Occipital lobe (tissue), 3 donors: ENCODE measurements around the gene SLC7A4. TPM values are rescaled to one million over a fixed set of nuclear protein-coding genes. Genes with fewer than 3 reads are reported as not detected.

Source experiments
- DNase-seq: peaks from one replicate; lab custom pipeline; 2025; lab: John Stamatoyannopoulos, UW
- small RNA-seq: library from RNA; depleted of rRNA; stranded (forward); fragments of <200 nt; gene quantifications from one replicate; pipeline ENCODE3, GENCODE V24; 2014
- total RNA-seq: library from RNA; depleted of rRNA; stranded (reverse); fragments of >200 nt; gene quantifications from one replicate; pipeline ENCODE4 v1.2.3, GENCODE V29; 2014

SLC7A4 gene
- total RNA-seq, 1 donor from 2014 or later = 1.4 TPM

GRCh38 chr22:20989323-20990138 lies 42.8 kb downstream of the SLC7A4 start:
- no peak for DNase-seq

- no peak for DNase-seq
Measured at GRCh38 chr22:20988573-20989322, 43.6 kb downstream of the SLC7A4 start.

- DNase-seq = no peak
Measured at GRCh38 chr22:20987375-20987774, 45.0 kb downstream of the SLC7A4 start.

- DNase-seq = no peak
Measured at GRCh38 chr22:20986365-20986764, 46.0 kb downstream of the SLC7A4 start.

GRCh38 chr22:20985720-20986119 lies 46.6 kb downstream of the SLC7A4 start:
- no peak for DNase-seq

- DNase-seq = no peak
Measured at GRCh38 chr22:20983081-20983771, 49.1 kb downstream of the SLC7A4 start.

- DNase-seq = no peak
Measured at GRCh38 chr22:20982563-20982882, 49.8 kb downstream of the SLC7A4 start.

GRCh38 chr22:20981787-20982562 lies 50.4 kb downstream of the SLC7A4 start, which contains the start of gene LZTR1:
TSS of gene LZTR1 (plus strand) at chr22:20982297. CDS start at chr22:20982372, 75 bp downstream.
- peak; percentile 80 for DNase-seq

- no peak for DNase-seq
Measured at GRCh38 chr22:20980938-20981722, 51.2 kb downstream of the SLC7A4 start.

- DNase-seq = no peak
Measured at GRCh38 chr22:20980523-20980922, 51.8 kb downstream of the SLC7A4 start.

GRCh38 chr22:20979940-20980453 lies 52.4 kb downstream of the SLC7A4 start:
- DNase-seq = no peak

- no peak for DNase-seq
Measured at GRCh38 chr22:20979243-20979809, 53.0 kb downstream of the SLC7A4 start.

Small RNA genes lying within 50 kb of the gene (small RNA-seq; reads per million reads assigned to genes)
- not detected for gene MIR649

Other genes starting within 250 kb of the SLC7A4 start
- gene PI4KA, start 173.8 kb downstream of the SLC7A4 start, total RNA-seq = 41.6 TPM
- gene SNAP29, start 173.6 kb downstream of the SLC7A4 start, total RNA-seq = 6.1 TPM
- gene CRKL, start 115.2 kb downstream of the SLC7A4 start, total RNA-seq = 58.3 TPM
- 4.2 TPM for gene AIFM3, start 65.3 kb downstream of the SLC7A4 start, total RNA-seq
- gene LZTR1, start 50.3 kb downstream of the SLC7A4 start, total RNA-seq = 49.3 TPM
- 21.8 TPM for gene THAP7, start 30.4 kb downstream of the SLC7A4 start, total RNA-seq
- gene P2RX6, start 17.4 kb downstream of the SLC7A4 start, total RNA-seq = not detected
- gene LRRC74B, start 13.4 kb upstream of the SLC7A4 start, total RNA-seq = not detected